ENCODE data around the gene TSPAN11. TPM values are rescaled to one million over a fixed set of nuclear protein-coding genes. Genes with fewer than 3 reads are reported as not detected.
A peak's percentile ranks its signal among the peaks of the same experiment; 100 is the strongest.

TSPAN11 gene
- total and polyA plus RNA-seq, 2 of the 8 experiments (the other 6 are each of a cell fraction or from before 2014, with no cell fraction given): 3.9 to 8.2 TPM

GRCh38 chr12:31008241-31008761, 81.8 kb downstream of the TSPAN11 start:
- H3K4ac ChIP-seq (replicated peaks; ENCODE audit: insufficient read length, low read depth, low read length): no peak overlapping the region
- no peak overlapping the region for H2BK120ac ChIP-seq (replicated peaks; ENCODE audit: low read depth, low read length)
- no peak overlapping the region for H3K27ac ChIP-seq (ENCODE audit: low read depth, low read length)
- DNase-seq (ENCODE audit: low read depth in 1 of 2, low spot score in 2 of 2) (no peak), FAIRE-seq (no peak)
- no peaks in the 10 kb centered on the region for H3K79me1 ChIP-seq (ENCODE audit: low read depth, low read length)
- peaks cover 0 to 3% (median 0%) of the 10 kb centered on the region in 4 experiments; a peak in 2 of 7 replicates for H3K4me1 ChIP-seq (replicated peaks in 1 of 4; ENCODE audit: control insufficient read depth in 3 of 4, insufficient read depth in 4 of 4, low read length in 3 of 4)
- no peak overlapping the region for H3K56ac ChIP-seq (replicated peaks; ENCODE audit: insufficient read length, low read depth, low read length)
- no peak overlapping the region for H3K9ac ChIP-seq (replicated peaks in 1 of 4; ENCODE audit: extremely low read depth in 1 of 4, low read depth in 3 of 4, low read length in 3 of 4)
- H2AK5ac ChIP-seq (ENCODE audit: low read depth, low read length): no peak overlapping the region
- no peaks in the 10 kb centered on the region for H3K79me2 ChIP-seq (ENCODE audit: control insufficient read depth in 1 of 2, insufficient read depth in 2 of 2, low read length in 2 of 2)
- no peaks in the 10 kb centered on the region for H4K20me1 ChIP-seq (replicated peaks in 1 of 2; ENCODE audit: control insufficient read depth in 1 of 2, insufficient read depth in 2 of 2, low read length in 2 of 2)
- H2BK20ac ChIP-seq (ENCODE audit: low read length): no peak overlapping the region
- H4K5ac ChIP-seq (ENCODE audit: insufficient read length, low read depth, low read length): no peak overlapping the region
- no peak overlapping the region for H2AFZ ChIP-seq (ENCODE audit: low read length)
- H3K4me2 ChIP-seq (ENCODE audit: insufficient read depth in 1 of 2, low read depth in 2 of 2, low read length in 2 of 2): no peak overlapping the region
- H2BK5ac ChIP-seq (ENCODE audit: low read depth, low read length): no peak overlapping the region
- POLR2A ChIA-PET (ENCODE audit: partially characterized antibody): no interaction called here
- H3K4me3 ChIP-seq (ENCODE audit: extremely low read depth in 1 of 4, insufficient read depth in 2 of 4, low read depth in 3 of 4, low read length in 4 of 4): no peak overlapping the region
- H3K14ac ChIP-seq (ENCODE audit: insufficient read length): no peak overlapping the region
- no peak overlapping the region for H4K91ac ChIP-seq (replicated peaks; ENCODE audit: insufficient read length, low read length)
- CTCF ChIA-PET (ENCODE audit: partially characterized antibody): interaction anchor here (0.7 to 1.7 kb wide), 5 partner anchors 12 to 218 kb away, joined by 3 to 5 read pairs (median 3); no protein-coding TSS in a partner anchor
- H3K36me3 ChIP-seq (ENCODE audit: control insufficient read depth in 2 of 4, insufficient read depth in 4 of 4, low read length in 3 of 4): no peaks in the 10 kb centered on the region
- no peak overlapping the region; the same call in 1 of the 2 replicates for H3K18ac ChIP-seq (ENCODE audit: extremely low read depth, low read length)
- 91% methylated on average over 6 of the region's 6 CpGs; no CpG with 5 or more reads in 1 of the 2 experiments for WGBS, 2 experiments (ENCODE audit: extremely low coverage in 1 of 2, insufficient coverage in 1 of 2, insufficient read length in 1 of 2, insufficient replicate concordance in 2 of 2, low coverage in 1 of 2, low lambda C conversion rate in 2 of 2, missing lambda C conversion rate in 1 of 2)
- peak overlapping the region; percentile 28; the same call in 1 of the 2 replicates for H4K8ac ChIP-seq (ENCODE audit: extremely low read depth, insufficient read depth, low read length)
- no peaks in the 10 kb centered on the region for H3K9me3 ChIP-seq (ENCODE audit: insufficient read depth in 2 of 2, low read depth in 1 of 2, low read length in 1 of 2)
- no peaks in the 10 kb centered on the region; a peak in 1 of 7 replicates for H3K27me3 ChIP-seq (replicated peaks in 1 of 4; ENCODE audit: control insufficient read depth in 3 of 4, extremely low read depth in 1 of 4, insufficient read depth in 3 of 4, low read length in 3 of 4)
- no peak overlapping the region for H2BK12ac ChIP-seq (ENCODE audit: low read depth, low read length)
- H3K23ac ChIP-seq (ENCODE audit: insufficient read length): no peak overlapping the region
- TF ChIP-seq KDM1A (IDR thresholded peaks at IDR 0.05; ENCODE audit: borderline replicate concordance, low read length) (no peak), EP300 (IDR thresholded peaks at IDR 0.05; ENCODE audit: borderline replicate concordance in 1 of 2, low read depth in 2 of 2, low read length in 2 of 2) (no peak), TEAD4 (IDR thresholded peaks at IDR 0.05; ENCODE audit: low read depth, low read length) (no peak), KDM4A (IDR thresholded peaks at IDR 0.05; ENCODE audit: low read depth, low read length, severe bottlenecking) (no peak), SP2 (IDR thresholded peaks at IDR 0.05; ENCODE audit: low read length) (no peak), SIRT6 (IDR thresholded peaks at IDR 0.05; ENCODE audit: low read length) (no peak), RXRA (IDR thresholded peaks at IDR 0.05; ENCODE audit: insufficient read depth, low read depth, low read length) (no peak), TAF7 (optimal IDR thresholded peaks at IDR 0.05; ENCODE audit: borderline replicate concordance, low read depth, low read length) (no peak), CHD1 (IDR thresholded peaks at IDR 0.05; ENCODE audit: low read depth, low read length) (no peak), POU5F1 (IDR thresholded peaks at IDR 0.05; ENCODE audit: low read depth, low read length) (no peak), SIN3A (conservative IDR thresholded peaks at IDR 0.05 in 1 of 2, IDR thresholded peaks at IDR 0.05 in 1 of 2; ENCODE audit: low read depth in 1 of 2, low read length in 2 of 2) (no peak)
- H2BK15ac ChIP-seq (ENCODE audit: low read length): no peak overlapping the region
- H3K23me2 ChIP-seq (ENCODE audit: low read depth, low read length): no peaks in the 10 kb centered on the region

Data from H1 (cell line).